H1 (cell line): ENCODE results near the gene CILP. TPM values are rescaled to one million over a fixed set of nuclear protein-coding genes. Genes with fewer than 3 reads are reported as not detected.

Experiments used
- CTCF ChIA-PET: fragments of 300-600 bp; sonication (Branson Sonifier 250); formaldehyde crosslinking; loops from one replicate; lab custom pipeline; 2021; ENCODE audit not compliant: partially characterized antibody; lab: Charles Lee
- POLR2A ChIA-PET: fragments of 300-600 bp; sonication (Branson Sonifier 250); formaldehyde crosslinking; loops from one replicate; lab custom pipeline; 2021; ENCODE audit warnings: inconsistent platforms; ENCODE audit not compliant: partially characterized antibody; lab: Charles Lee
- DNase-seq, 2 experiments: peaks; one replicate each; pipeline versions ENCODE4 v3.0.0 to v3.0.0-alpha.2; 2010 to 2022; ENCODE audit warnings: low spot score in 2 of 2, low read depth in 1 of 2, mixed read lengths in 1 of 2
- FAIRE-seq: peaks from 2 replicates; lab custom pipeline; 2011; peaks lifted over from hg19 to GRCh38; lab: Jason Lieb, UNC
- H2AFZ ChIP-seq: 2 replicates; pipeline ENCODE4 v1.8.1; 2012; ENCODE audit warnings: low read length, inconsistent platforms
- H2AK5ac ChIP-seq: 2 replicates; pipeline ENCODE4 v1.6.1; 2013; ENCODE audit warnings: low read depth, low read length
- H2BK120ac ChIP-seq: replicated peaks from 2 replicates; pipeline ENCODE3; 2013; ENCODE audit warnings: low read depth, low read length, inconsistent platforms
- H2BK12ac ChIP-seq: 2 replicates; pipeline ENCODE4 v1.6.1; 2013; ENCODE audit warnings: low read depth, low read length
- H2BK15ac ChIP-seq: 2 replicates; pipeline ENCODE4 v1.6.1; 2013; ENCODE audit warnings: low read length
- H2BK20ac ChIP-seq: 2 replicates; pipeline ENCODE4 v1.6.1; 2013; ENCODE audit warnings: low read length
- H2BK5ac ChIP-seq: 2 replicates; pipeline ENCODE4 v1.6.1; 2013; ENCODE audit warnings: low read depth, low read length
- H3K14ac ChIP-seq: 2 replicates; pipeline ENCODE4 v1.6.1; 2013; ENCODE audit warnings: inconsistent platforms; ENCODE audit not compliant: insufficient read length
- H3K18ac ChIP-seq: 2 replicates; pipeline ENCODE4 v1.6.1; 2013; ENCODE audit warnings: low read length; ENCODE audit errors: extremely low read depth
- H3K23ac ChIP-seq: 2 replicates; pipeline ENCODE4 v1.6.1; 2013; ENCODE audit warnings: inconsistent platforms; ENCODE audit not compliant: insufficient read length
- H3K23me2 ChIP-seq: 2 replicates; pipeline ENCODE4 v1.6.1; 2013; ENCODE audit warnings: low read depth, low read length
- H3K27ac ChIP-seq: 2 replicates; pipeline ENCODE4 v1.6.1; 2011; ENCODE audit warnings: low read depth, low read length, inconsistent platforms
- H3K27me3 ChIP-seq, 4 experiments: replicated peaks in 1 of 4; 1 replicate in 1 of 4; 2 replicates in 3 of 4; pipeline versions ENCODE4 v1.6.1 to v1.8.1; 2011 to 2013; ENCODE audit warnings: low read length in 3 of 4, mild to moderate bottlenecking in 3 of 4, inconsistent platforms in 2 of 4, mixed read lengths in 2 of 4, moderate library complexity in 1 of 4; ENCODE audit not compliant: control insufficient read depth in 3 of 4, insufficient read depth in 3 of 4; ENCODE audit errors: extremely low read depth in 1 of 4
- H3K36me3 ChIP-seq, 4 experiments: 2 replicates each; pipeline versions ENCODE4 v1.6.1 to v1.8.1; 2011 to 2013; ENCODE audit warnings: mild to moderate bottlenecking in 4 of 4, low read length in 3 of 4, moderate library complexity in 2 of 4, control low read depth in 1 of 4, inconsistent platforms in 1 of 4; ENCODE audit not compliant: insufficient read depth in 4 of 4, control insufficient read depth in 2 of 4
- H3K4ac ChIP-seq: replicated peaks from 2 replicates; pipeline ENCODE3; 2013; ENCODE audit warnings: low read length, low read depth, mixed read lengths, inconsistent platforms; ENCODE audit not compliant: insufficient read length
- H3K4me1 ChIP-seq, 4 experiments: replicated peaks in 1 of 4; 1 replicate in 1 of 4; 2 replicates in 3 of 4; pipeline versions ENCODE4 v1.6.1 to v1.8.1; 2011 to 2013; ENCODE audit warnings: low read length in 3 of 4, inconsistent platforms in 2 of 4, mixed read lengths in 1 of 4; ENCODE audit not compliant: insufficient read depth in 4 of 4, control insufficient read depth in 3 of 4
- H3K4me2 ChIP-seq, 2 experiments: 2 replicates each; pipeline versions ENCODE4 v1.6.1 to v1.8.1; 2011 to 2013; ENCODE audit warnings: low read depth in 2 of 2, low read length in 2 of 2, control low read depth in 1 of 2, inconsistent platforms in 1 of 2, mild to moderate bottlenecking in 1 of 2; ENCODE audit not compliant: insufficient read depth in 1 of 2
- H3K4me3 ChIP-seq, 4 experiments: fragments of 200-600, 300-600 bp in 1 of 4; sonication (generic), shearing (Covaris generic), sonication (Bioruptor Twin) in 1 of 4; 2 replicates each; pipeline versions ENCODE4 v1.5.1 to v1.8.1; 2011 to 2016; ENCODE audit warnings: low read length in 4 of 4, low read depth in 3 of 4, control low read depth in 2 of 4, inconsistent platforms in 2 of 4, mild to moderate bottlenecking in 2 of 4, mixed read lengths in 1 of 4, moderate library complexity in 1 of 4; ENCODE audit not compliant: insufficient read depth in 2 of 4; ENCODE audit errors: extremely low read depth in 1 of 4
- H3K56ac ChIP-seq: replicated peaks from 2 replicates; pipeline ENCODE3; 2013; ENCODE audit warnings: low read depth, mild to moderate bottlenecking, mixed read lengths, low read length, inconsistent platforms; ENCODE audit not compliant: insufficient read length
- H3K79me1 ChIP-seq: 2 replicates; pipeline ENCODE4 v1.6.1; 2013; ENCODE audit warnings: low read depth, low read length, control low read depth
- H3K79me2 ChIP-seq, 2 experiments: 2 replicates each; pipeline versions ENCODE4 v1.6.1 to v1.8.1; 2012 to 2013; ENCODE audit warnings: low read length in 2 of 2, mild to moderate bottlenecking in 2 of 2, inconsistent platforms in 1 of 2; ENCODE audit not compliant: insufficient read depth in 2 of 2, control insufficient read depth in 1 of 2
- H3K9ac ChIP-seq, 4 experiments: replicated peaks in 1 of 4; 1 replicate in 1 of 4; 2 replicates in 3 of 4; pipeline versions ENCODE4 v1.6.1 to v1.8.1; 2011 to 2013; ENCODE audit warnings: low read depth in 3 of 4, low read length in 3 of 4, control low read depth in 2 of 4, mild to moderate bottlenecking in 2 of 4, moderate library complexity in 2 of 4, inconsistent platforms in 1 of 4; ENCODE audit errors: extremely low read depth in 1 of 4
- H3K9me3 ChIP-seq, 2 experiments: 2 replicates each; pipeline versions ENCODE4 v1.6.1 to v1.8.1; 2012 to 2013; ENCODE audit warnings: mild to moderate bottlenecking in 2 of 2, moderate library complexity in 2 of 2, control low read depth in 1 of 2, inconsistent platforms in 1 of 2, low read depth in 1 of 2, low read length in 1 of 2, mixed read lengths in 1 of 2; ENCODE audit not compliant: insufficient read depth in 2 of 2
- H4K20me1 ChIP-seq, 2 experiments: replicated peaks in 1 of 2; 2 replicates each; pipeline versions ENCODE3 to v1.8.1; 2011 to 2013; ENCODE audit warnings: inconsistent platforms in 2 of 2, low read length in 2 of 2, mild to moderate bottlenecking in 1 of 2; ENCODE audit not compliant: insufficient read depth in 2 of 2, control insufficient read depth in 1 of 2
- H4K5ac ChIP-seq: 2 replicates; pipeline ENCODE4 v1.6.1; 2013; ENCODE audit warnings: low read length, low read depth, mixed read lengths, inconsistent platforms; ENCODE audit not compliant: insufficient read length
- H4K8ac ChIP-seq: 2 replicates; pipeline ENCODE4 v1.8.0; 2013; ENCODE audit warnings: mild to moderate bottlenecking, moderate library complexity, low read length, inconsistent platforms; ENCODE audit not compliant: insufficient read depth; ENCODE audit errors: extremely low read depth
- H4K91ac ChIP-seq: replicated peaks from 2 replicates; pipeline ENCODE3; 2013; ENCODE audit warnings: low read length, mixed read lengths, inconsistent platforms; ENCODE audit not compliant: insufficient read length
- BCL11A ChIP-seq, 2 experiments: IDR thresholded peaks; one replicate each; pipeline ENCODE4 v1.6.1; 2011; ENCODE audit warnings: low read depth in 2 of 2, low read length in 2 of 2, mild to moderate bottlenecking in 2 of 2
- E2F6 ChIP-seq: IDR thresholded peaks from 2 replicates; pipeline ENCODE4 v1.6.1; 2012; ENCODE audit warnings: inconsistent platforms
- EGR1 ChIP-seq: IDR thresholded peaks from 2 replicates; pipeline ENCODE4 v1.6.1; 2011; ENCODE audit warnings: low read depth, low read length, borderline replicate concordance
- HDAC6 ChIP-seq: IDR thresholded peaks from one replicate; pipeline ENCODE4 v1.7.1; 2012; ENCODE audit warnings: low read depth, mild to moderate bottlenecking, inconsistent platforms, low read length, moderate library complexity
- POLR2AphosphoS5 ChIP-seq: IDR thresholded peaks from 2 replicates; pipeline ENCODE4 v1.6.1; 2011; ENCODE audit warnings: low read depth, low read length
- POU5F1 ChIP-seq: IDR thresholded peaks from 2 replicates; pipeline ENCODE4 v1.6.1; 2011; ENCODE audit warnings: low read depth, mild to moderate bottlenecking, low read length, moderate library complexity
- RNF2 ChIP-seq: fragments of 200-900, 300-1000 bp; sonication (generic); IDR thresholded peaks from 2 replicates; pipeline ENCODE4 v1.7.1; 2016; ENCODE audit warnings: borderline replicate concordance, low read depth, mild to moderate bottlenecking, antibody characterized with exemption, low read length; ENCODE audit not compliant: poor library complexity, severe bottlenecking; ENCODE audit errors: missing control alignments
- TCF12 ChIP-seq: IDR thresholded peaks from 2 replicates; pipeline ENCODE4 v1.6.1; 2011; ENCODE audit warnings: low read depth, mild to moderate bottlenecking, low read length
- WGBS, 2 experiments: shearing (Covaris generic) in 1 of 2; methylation state at CpG; one replicate each; pipeline versions ENCODE4 v1.1.6 to v1.1.7; 2013 to 2015; ENCODE audit warnings: low lambda C conversion rate in 2 of 2, mixed read lengths in 2 of 2, inconsistent platforms in 1 of 2, low coverage in 1 of 2, missing lambda C conversion rate in 1 of 2; ENCODE audit not compliant: insufficient replicate concordance in 2 of 2, insufficient coverage in 1 of 2, insufficient read length in 1 of 2; ENCODE audit errors: extremely low coverage in 1 of 2, missing lambda C conversion rate in 1 of 2; 5-methylcytosine and 5-hydroxymethylcytosine counted together
- polyA plus RNA-seq, 7 experiments: library from polyadenylated mRNA; depleted of rRNA in 3 of 7; stranded (reverse) in 5 of 7; unstranded in 2 of 7; fragments of >200 nt in 5 of 7; fragments of 200-250 nt in 2 of 7; gene quantifications; 1 replicate in 5 of 7; 2 replicates in 1 of 7; 4 replicates in 1 of 7; pipeline versions ENCODE4 v1.2.1 to v1.2.3, GENCODE V29; 2011 to 2013; ENCODE audit warnings: missing spikeins in 2 of 7, mixed read lengths in 2 of 7
- total RNA-seq: library from RNA; stranded (reverse); fragmentation: NEBNext Ultra II Directional; extraction: Animal tissue kit (Norgen Biotek cat#: 25700); gene quantifications from 2 replicates; pipeline ENCODE4 v1.2.1, GENCODE V29; 2021
- TF ChIP-seq, protein P1 (sequence below): IDR thresholded peaks from 2 replicates; pipeline ENCODE4 v1.6.1; 2012; ENCODE audit warnings: inconsistent platforms
- TF ChIP-seq, protein P2 (sequence below): IDR thresholded peaks from 2 replicates; pipeline ENCODE4 v1.6.1; 2011; ENCODE audit warnings: low read length, improper control_type of control experiment

Gene CILP
- total and polyA plus RNA-seq, 2 of the 8 experiments (the other 6 are each of a cell fraction or from before 2014, with no cell fraction given): 0.02 TPM; not detected in 1

- H4K91ac ChIP-seq: no peak overlapping the region
- no peak overlapping the region for H2BK12ac ChIP-seq
- no peak overlapping the region for H2AK5ac ChIP-seq
- H4K8ac ChIP-seq: no peak overlapping the region
- no peak overlapping the region for H3K9ac ChIP-seq
- H3K9me3 ChIP-seq: no peaks in the 10 kb centered on the region
- no peak overlapping the region for H2AFZ ChIP-seq
- H3K4me3 ChIP-seq: no peak overlapping the region
- H3K23me2 ChIP-seq: no peaks in the 10 kb centered on the region
- peaks cover 2 to 4% of the 10 kb centered on the region in 2 experiments for H4K20me1 ChIP-seq
- no peak overlapping the region for H3K4ac ChIP-seq
- FAIRE-seq: no peak
- no peaks in the 10 kb centered on the region; a peak in 1 of 4 replicates for H3K79me2 ChIP-seq
- WGBS, 2 experiments: 92% methylated on average over 5 of the region's 5 CpGs; no CpG with 5 or more reads in 1 of the 2 experiments
- no peak overlapping the region for H3K56ac ChIP-seq
- no peak overlapping the region for H3K23ac ChIP-seq
- CTCF ChIA-PET: no interaction called here
- H4K5ac ChIP-seq: no peak overlapping the region
- no peak overlapping the region for H2BK5ac ChIP-seq
- no peak overlapping the region for H3K18ac ChIP-seq
- H3K4me2 ChIP-seq: no peak overlapping the region
- no peak overlapping the region for H2BK120ac ChIP-seq
- H2BK20ac ChIP-seq: no peak overlapping the region
- H3K27me3 ChIP-seq: no peaks in the 10 kb centered on the region
- no peaks in the 10 kb centered on the region for H3K79me1 ChIP-seq
- no peak overlapping the region for H3K27ac ChIP-seq
- H3K4me1 ChIP-seq: no peaks in the 10 kb centered on the region
- TF ChIP-seq, protein P1, sequence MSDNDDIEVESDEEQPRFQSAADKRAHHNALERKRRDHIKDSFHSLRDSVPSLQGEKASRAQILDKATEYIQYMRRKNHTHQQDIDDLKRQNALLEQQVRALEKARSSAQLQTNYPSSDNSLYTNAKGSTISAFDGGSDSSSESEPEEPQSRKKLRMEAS: no peak
- TF ChIP-seq POU5F1 (no peak), EGR1 (no peak), HDAC6 (no peak), BCL11A (IDR thresholded peaks at IDR 0.05; ENCODE audit: low read depth in 2 of 2, low read length in 2 of 2) (no peak), E2F6 (no peak), RNF2 (no peak), TCF12 (no peak), POLR2AphosphoS5 (no peak)
- TF ChIP-seq, protein P2, sequence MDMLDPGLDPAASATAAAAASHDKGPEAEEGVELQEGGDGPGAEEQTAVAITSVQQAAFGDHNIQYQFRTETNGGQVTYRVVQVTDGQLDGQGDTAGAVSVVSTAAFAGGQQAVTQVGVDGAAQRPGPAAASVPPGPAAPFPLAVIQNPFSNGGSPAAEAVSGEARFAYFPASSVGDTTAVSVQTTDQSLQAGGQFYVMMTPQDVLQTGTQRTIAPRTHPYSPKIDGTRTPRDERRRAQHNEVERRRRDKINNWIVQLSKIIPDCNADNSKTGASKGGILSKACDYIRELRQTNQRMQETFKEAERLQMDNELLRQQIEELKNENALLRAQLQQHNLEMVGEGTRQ: no peak
- H2BK15ac ChIP-seq: no peak overlapping the region
- H3K36me3 ChIP-seq: peaks cover 4 to 41% (median 17%) of the 10 kb centered on the region in 4 experiments; a peak in 6 of 8 replicates
- H3K14ac ChIP-seq: no peak overlapping the region
- POLR2A ChIA-PET: interaction anchor here (1.0 kb wide), 1 partner anchor 74 kb away, joined by 3 read pairs; no protein-coding TSS in a partner anchor
- DNase-seq: no peak
Observed at GRCh38 chr15:65175511-65175910, 35.8 kb downstream of the CILP start.
